NCI-H82 treated with DMSO at 0.1 percent for 48 hours (cell line): ENCODE results near the gene LIPH.
"Not testable (repeated sequence)": the region's sequence is repeated elsewhere in the genome, so short reads cannot be mapped to it uniquely, and the experiment has no call there.

Source experiments
- DNase-seq: peaks from one replicate; lab custom pipeline; 2025; ENCODE audit not compliant: unreplicated experiment; lab: John Stamatoyannopoulos, UW

The LIPH gene

GRCh38 chr3:185489462-185489861 lies 62.9 kb downstream of the LIPH start:
- no peak for DNase-seq

GRCh38 chr3:185488465-185488864 lies 63.9 kb downstream of the LIPH start:
- no peak for DNase-seq

GRCh38 chr3:185486394-185486793 lies 66.0 kb downstream of the LIPH start:
- no peak for DNase-seq

GRCh38 chr3:185484296-185484695 lies 68.1 kb downstream of the LIPH start:
- no peak for DNase-seq

GRCh38 chr3:185479373-185479945 lies 72.9 kb downstream of the LIPH start:
- no peak for DNase-seq

GRCh38 chr3:185477316-185477715 lies 75.1 kb downstream of the LIPH start:
- DNase-seq, result no peak

- DNase-seq, result not testable (repeated sequence)
Measured at GRCh38 chr3:185474922-185475321, 77.5 kb downstream of the LIPH start.

GRCh38 chr3:185473290-185473815 lies 79.0 kb downstream of the LIPH start:
- no peak for DNase-seq

GRCh38 chr3:185470323-185470722 lies 82.1 kb downstream of the LIPH start:
- no peak for DNase-seq

GRCh38 chr3:185469542-185469941 lies 82.8 kb downstream of the LIPH start:
- no peak for DNase-seq

GRCh38 chr3:185466123-185466522 lies 86.3 kb downstream of the LIPH start:
- DNase-seq, result not testable (repeated sequence)

- no peak for DNase-seq
Measured at GRCh38 chr3:185465471-185465870, 86.9 kb downstream of the LIPH start.

GRCh38 chr3:185460719-185461350 lies 91.6 kb downstream of the LIPH start:
- no peak for DNase-seq

- DNase-seq, result no peak
Measured at GRCh38 chr3:185460309-185460708, 92.1 kb downstream of the LIPH start.

- DNase-seq, result no peak
Measured at GRCh38 chr3:185457376-185457775, 95.0 kb downstream of the LIPH start.
